NCI-H2196 (cell line): Measurements from ENCODE around the gene SUCNR1.
"Not testable (repeated sequence)": the region's sequence is repeated elsewhere in the genome, so short reads cannot be mapped to it uniquely, and the experiment has no call there.

Experiments
- DNase-seq: peaks from one replicate; lab custom pipeline; 2025; ENCODE audit not compliant: unreplicated experiment; lab: John Stamatoyannopoulos, UW

The SUCNR1 gene, protein sequence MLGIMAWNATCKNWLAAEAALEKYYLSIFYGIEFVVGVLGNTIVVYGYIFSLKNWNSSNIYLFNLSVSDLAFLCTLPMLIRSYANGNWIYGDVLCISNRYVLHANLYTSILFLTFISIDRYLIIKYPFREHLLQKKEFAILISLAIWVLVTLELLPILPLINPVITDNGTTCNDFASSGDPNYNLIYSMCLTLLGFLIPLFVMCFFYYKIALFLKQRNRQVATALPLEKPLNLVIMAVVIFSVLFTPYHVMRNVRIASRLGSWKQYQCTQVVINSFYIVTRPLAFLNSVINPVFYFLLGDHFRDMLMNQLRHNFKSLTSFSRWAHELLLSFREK

DNA sequence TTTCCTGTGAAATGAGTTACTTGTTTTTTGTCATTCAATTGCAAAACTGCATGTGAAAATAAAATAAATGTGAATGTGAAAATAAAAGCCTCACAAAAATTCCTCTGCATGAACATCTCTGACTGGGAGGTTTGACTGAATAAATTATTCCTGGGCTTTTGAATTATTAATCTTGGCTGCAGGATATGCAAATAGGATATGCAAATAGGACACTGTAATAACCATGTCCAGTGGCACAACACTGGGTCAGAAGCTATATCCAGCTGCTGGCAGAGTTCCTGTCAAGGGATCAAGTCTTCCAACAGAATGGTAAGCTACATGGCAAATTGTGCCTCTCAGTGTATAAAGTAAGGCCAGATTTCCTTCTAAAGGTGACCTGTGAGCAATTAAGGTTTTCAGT lies at the start of gene SUCNR1:
Gene SUCNR1 (plus strand): TSS at position 246 of the 400 bp plus-strand sequence. CDS start 6,250 bp downstream, outside the sequence.
- DNase-seq = no peak

DNA sequence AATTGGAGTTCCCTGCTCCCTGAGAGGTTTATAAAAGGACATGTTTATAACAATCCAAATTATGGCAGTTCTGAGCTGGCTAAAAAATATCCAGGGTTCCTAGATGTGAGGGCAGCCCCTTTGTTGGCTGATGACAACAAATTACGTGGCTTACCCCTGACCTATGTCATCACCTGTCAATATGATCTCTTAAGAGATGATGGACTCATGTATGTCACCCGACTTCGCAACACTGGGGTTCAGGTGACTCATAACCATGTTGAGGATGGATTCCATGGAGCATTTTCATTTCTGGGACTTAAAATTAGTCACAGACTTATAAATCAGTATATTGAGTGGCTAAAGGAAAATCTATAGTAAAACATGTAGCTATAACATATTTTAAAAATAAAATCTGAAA lies 45.6 kb upstream of the SUCNR1 start:
- DNase-seq = no peak

DNA sequence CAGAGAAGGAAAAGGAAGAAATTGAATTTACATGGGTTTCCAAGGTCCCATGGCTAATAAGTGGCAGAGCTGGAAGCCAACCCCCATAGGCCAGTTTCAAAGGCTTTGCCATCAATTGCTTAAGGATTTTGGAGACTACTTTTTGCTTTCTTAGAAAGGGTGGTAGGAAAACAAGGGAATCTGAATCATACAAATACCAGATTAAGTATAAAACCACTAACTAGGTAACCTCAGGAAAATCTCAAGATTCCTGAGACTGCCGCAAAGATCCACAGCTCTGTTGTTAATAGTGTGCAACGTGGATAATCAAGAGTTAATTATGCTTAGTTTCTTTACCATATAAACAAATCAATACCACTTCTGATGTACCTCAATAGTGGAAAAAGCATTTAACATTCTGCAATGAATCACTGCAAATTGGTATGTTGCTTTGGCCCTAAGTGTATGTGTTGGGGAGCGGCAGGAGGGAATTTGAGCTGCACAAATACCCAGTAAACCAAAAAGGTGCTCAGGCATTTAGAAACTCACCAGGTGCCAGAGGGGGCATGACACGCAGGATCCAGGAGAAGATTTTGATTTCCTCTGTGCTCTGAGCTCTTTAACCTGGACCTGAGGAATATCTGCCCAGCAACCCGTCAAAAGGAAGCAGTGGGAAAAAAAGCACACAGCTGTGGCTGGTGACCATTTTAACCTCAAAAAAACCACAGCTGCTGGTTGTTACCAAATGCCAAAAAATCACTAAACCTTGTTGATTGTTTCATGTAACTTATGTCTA lies 37.5 kb upstream of the SUCNR1 start:
- no peak for DNase-seq

- no peak for DNase-seq
These were observed 36.4 kb upstream of the SUCNR1 start for GRCh38 chr3:151837057-151837456.

- peak; percentile 63 for DNase-seq
These were observed 34.7 kb upstream of the SUCNR1 start for GRCh38 chr3:151838574-151839312.

DNA sequence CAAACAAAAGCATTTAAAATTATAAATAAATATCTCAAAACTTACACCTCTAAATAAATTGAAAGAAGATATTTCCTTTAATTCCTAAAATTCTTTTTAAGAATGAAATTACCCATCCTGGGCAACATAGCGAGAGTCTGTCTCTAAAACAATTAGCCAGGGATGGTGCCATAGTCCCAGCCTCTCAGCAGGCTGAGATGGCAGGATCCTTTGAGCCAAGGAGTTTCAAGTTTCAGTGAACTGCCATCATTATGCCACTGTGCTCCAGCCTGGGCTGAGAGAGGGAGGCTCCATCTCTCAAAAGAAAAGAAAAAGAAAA lies 34.2 kb upstream of the SUCNR1 start:
- DNase-seq = no peak

DNA sequence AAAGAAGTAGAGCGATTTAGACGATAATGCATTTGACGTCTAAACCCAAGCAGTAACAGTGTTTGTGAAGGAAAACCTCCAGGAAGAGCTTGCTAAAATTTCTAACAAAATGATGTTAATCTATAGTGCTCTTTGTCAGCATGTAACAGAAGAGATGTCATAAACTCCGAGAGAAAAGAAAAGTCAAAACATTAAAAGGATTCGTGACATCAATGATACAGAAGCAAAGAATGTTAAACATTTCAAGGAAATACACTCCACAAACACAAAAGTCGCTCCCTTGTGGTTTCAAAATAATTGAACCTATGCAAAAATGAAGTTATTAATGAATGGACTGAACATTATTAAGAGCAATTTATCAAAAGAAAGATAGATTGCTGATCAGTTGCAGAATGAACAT lies 31.6 kb upstream of the SUCNR1 start:
- DNase-seq = no peak

- no peak for DNase-seq
These were observed 30.2 kb upstream of the SUCNR1 start for GRCh38 chr3:151843275-151843674.

GRCh38 chr3:151845306-151845905 lies 28.0 kb upstream of the SUCNR1 start:
- DNase-seq = no peak

DNA sequence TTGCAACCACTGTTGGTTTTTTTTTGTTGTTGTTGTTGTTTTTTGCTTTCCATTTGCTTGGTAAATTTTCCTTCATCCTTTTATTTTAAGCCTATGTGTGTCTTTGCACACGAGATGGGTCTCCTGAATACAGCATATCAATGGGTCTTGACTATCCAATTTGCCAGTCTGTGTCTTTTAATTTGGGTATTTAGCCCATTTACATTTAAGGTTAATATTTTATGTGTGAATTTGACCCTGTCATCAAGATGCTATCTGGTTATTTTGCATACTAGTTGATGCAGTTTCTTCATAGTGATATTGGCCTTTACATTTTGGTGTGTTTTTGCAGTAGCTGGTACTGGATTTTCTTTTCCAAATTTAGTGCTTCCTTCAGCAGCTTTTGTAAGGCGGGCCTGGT lies 23.4 kb upstream of the SUCNR1 start:
- not testable (repeated sequence) for DNase-seq

- no peak for DNase-seq
These were observed 21.2 kb upstream of the SUCNR1 start for GRCh38 chr3:151852074-151852811.

- DNase-seq = no peak
These were observed 17.3 kb upstream of the SUCNR1 start for GRCh38 chr3:151856118-151856517.

DNA sequence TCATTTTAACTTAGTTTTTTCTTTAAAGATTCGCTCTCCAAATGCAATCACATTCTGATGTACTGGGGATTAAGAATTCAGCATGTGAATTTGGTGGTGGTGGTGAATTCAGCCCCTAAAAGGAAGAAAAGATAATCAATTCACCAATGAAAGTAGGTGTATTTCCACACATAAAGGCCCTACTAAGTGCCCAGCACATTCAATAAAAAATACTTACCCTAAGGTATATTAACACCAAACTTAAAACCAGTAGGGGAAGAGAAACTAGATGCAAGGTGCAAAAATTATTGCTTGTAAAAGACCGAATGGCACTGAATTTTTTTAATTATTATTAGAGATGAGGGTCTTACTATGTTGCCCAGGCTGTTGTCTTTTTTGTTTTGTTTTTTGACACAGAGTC lies 16.8 kb upstream of the SUCNR1 start:
- no peak for DNase-seq

DNA sequence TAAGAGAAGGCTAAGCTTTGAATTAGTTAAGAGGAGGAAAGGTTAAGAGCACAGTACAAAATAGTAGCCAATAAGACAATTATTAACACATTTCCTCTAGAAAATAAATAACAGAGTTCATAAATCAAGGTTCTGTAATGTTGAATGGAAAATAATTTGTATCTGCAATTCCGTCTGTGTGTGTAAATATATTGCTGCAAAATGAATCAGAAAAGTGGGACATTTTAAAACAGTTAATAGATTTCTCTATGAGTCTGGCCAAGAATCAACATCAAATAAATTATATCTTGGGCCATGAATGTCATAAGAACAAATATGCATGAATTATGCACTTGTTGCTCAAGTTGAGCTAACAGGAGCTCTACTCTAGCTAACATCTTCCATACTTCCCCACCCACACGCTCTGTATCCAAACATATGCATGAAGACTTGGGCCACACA lies 14.2 kb upstream of the SUCNR1 start:
- DNase-seq = no peak

DNA sequence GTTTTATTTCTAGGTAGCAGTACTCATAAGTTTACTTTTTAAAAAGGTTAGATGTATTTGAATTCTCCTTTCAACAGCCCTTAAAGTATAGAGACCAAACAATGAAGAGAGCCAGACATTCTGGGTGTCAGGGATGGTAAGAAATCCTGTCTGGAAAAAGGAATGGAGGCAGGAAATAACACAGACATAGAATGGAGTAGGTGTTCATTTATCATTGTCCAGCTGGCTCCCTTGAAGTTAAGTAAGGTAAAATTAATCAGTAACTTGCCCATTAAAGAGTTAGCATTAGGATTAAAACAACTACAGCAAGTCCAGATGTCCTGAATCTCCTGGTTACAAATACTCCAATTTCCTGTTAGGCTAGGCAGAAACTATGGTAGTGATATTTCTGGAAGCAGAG lies 13.5 kb upstream of the SUCNR1 start:
- DNase-seq = no peak

DNA sequence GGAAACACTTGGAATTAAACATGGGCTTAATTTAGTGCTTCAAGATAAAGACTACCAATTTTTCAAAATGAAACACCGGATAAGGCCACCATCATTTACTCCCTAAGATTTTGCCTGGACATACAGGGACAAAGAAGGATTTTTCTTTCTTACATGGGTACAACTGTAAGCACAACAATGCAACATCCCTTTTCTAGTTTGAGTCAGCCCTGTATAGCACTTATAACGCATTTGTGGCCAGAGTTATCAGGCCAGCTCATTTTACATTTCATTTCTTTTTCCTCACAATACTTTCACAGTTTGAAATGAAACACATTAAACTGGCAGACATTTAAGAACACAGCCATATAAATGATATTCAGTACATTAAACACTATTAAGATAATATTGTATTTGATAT lies 9.8 kb upstream of the SUCNR1 start:
- no peak for DNase-seq

- DNase-seq = no peak
These were observed 8.9 kb upstream of the SUCNR1 start for GRCh38 chr3:151864423-151865101.

DNA sequence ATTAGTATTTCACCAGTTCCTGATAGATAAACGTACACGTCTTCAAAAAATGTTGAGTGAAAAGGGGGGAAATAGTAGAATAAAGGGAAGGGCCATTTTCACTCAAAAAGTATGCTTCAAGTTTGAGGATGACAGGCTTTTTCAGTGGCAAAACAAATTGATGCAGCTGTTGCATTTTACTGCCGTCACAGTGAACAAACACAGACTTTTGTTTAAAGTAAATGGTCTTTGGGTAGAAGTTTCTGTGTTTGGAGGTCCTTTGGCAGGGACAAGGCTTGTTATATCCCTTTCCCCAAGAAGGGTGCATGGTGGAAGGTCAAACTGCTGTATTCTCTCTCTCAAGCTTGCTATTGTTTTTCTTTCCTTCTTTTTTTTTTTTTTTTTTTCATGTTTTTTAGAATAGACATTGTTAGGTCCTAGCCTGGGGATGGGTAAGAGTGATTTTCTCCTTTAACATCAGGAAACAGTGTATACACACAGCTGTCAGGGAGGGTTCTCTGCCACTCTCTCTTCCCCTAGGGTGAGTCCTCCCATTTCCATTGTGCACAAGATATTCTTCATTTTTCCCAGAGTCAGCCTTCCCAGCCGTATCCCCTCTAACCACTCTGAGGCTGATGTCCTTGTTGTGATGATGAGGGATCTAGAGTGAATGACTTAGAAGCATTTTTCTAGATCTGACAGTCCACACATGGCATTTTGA lies 6.6 kb upstream of the SUCNR1 start:
- DNase-seq = no peak

- no peak for DNase-seq
These were observed 5.8 kb upstream of the SUCNR1 start for GRCh38 chr3:151867666-151868065.

GRCh38 chr3:151869181-151869580 lies 4.3 kb upstream of the SUCNR1 start:
- no peak for DNase-seq
